AG09309 (cell line): ENCODE results near the gene GOLT1A.

Experiments used
- DNase-seq: peaks from one replicate; pipeline ENCODE4 v3.0.0-alpha.2; 2010; ENCODE audit warnings: low read depth
- H3K4me3 ChIP-seq: 2 replicates; pipeline ENCODE4 v1.5.1; 2011; ENCODE audit warnings: mild to moderate bottlenecking, low read depth, low read length, moderate library complexity; ENCODE audit not compliant: control insufficient read depth
- TF ChIP-seq, protein P1 (sequence below): IDR thresholded peaks from 2 replicates; pipeline ENCODE4 v1.5.1; 2011; ENCODE audit warnings: mild to moderate bottlenecking, low read depth, low read length, inconsistent platforms; ENCODE audit not compliant: insufficient read depth, control insufficient read depth; ENCODE audit errors: missing control alignments

GOLT1A gene

GRCh38 chr1:204255966-204256365 lies 42.2 kb upstream of the GOLT1A start:
- TF ChIP-seq, protein P1, sequence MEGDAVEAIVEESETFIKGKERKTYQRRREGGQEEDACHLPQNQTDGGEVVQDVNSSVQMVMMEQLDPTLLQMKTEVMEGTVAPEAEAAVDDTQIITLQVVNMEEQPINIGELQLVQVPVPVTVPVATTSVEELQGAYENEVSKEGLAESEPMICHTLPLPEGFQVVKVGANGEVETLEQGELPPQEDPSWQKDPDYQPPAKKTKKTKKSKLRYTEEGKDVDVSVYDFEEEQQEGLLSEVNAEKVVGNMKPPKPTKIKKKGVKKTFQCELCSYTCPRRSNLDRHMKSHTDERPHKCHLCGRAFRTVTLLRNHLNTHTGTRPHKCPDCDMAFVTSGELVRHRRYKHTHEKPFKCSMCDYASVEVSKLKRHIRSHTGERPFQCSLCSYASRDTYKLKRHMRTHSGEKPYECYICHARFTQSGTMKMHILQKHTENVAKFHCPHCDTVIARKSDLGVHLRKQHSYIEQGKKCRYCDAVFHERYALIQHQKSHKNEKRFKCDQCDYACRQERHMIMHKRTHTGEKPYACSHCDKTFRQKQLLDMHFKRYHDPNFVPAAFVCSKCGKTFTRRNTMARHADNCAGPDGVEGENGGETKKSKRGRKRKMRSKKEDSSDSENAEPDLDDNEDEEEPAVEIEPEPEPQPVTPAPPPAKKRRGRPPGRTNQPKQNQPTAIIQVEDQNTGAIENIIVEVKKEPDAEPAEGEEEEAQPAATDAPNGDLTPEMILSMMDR: no peak
- no peak overlapping the region for H3K4me3 ChIP-seq
- no peak for DNase-seq

DNA sequence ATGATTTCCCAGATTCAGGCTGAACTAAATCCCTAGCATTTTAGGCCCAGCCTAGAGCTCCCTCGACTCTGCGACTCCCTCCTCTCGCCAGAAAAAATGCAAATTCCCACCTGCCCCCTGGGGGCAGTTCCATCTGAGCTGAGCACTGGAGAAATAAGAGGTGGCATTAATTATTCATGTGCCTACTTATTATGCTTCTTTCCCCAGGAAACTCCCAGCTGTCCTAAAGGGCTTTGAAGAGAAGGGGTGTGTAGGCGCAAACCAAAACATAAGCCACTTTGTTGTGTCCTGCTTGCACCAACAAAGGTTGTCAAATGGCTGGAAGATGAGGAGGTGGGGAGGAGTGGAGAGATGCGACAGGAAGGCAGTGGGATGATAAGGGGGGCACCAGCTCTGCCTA lies 41.4 kb upstream of the GOLT1A start:
- no peak for DNase-seq
- TF ChIP-seq, protein P1: no peak
- no peak overlapping the region for H3K4me3 ChIP-seq

GRCh38 chr1:204254031-204254661 lies 40.4 kb upstream of the GOLT1A start:
- TF ChIP-seq, protein P1: no peak
- no peak overlapping the region for H3K4me3 ChIP-seq
- DNase-seq: peak; percentile 68

DNA sequence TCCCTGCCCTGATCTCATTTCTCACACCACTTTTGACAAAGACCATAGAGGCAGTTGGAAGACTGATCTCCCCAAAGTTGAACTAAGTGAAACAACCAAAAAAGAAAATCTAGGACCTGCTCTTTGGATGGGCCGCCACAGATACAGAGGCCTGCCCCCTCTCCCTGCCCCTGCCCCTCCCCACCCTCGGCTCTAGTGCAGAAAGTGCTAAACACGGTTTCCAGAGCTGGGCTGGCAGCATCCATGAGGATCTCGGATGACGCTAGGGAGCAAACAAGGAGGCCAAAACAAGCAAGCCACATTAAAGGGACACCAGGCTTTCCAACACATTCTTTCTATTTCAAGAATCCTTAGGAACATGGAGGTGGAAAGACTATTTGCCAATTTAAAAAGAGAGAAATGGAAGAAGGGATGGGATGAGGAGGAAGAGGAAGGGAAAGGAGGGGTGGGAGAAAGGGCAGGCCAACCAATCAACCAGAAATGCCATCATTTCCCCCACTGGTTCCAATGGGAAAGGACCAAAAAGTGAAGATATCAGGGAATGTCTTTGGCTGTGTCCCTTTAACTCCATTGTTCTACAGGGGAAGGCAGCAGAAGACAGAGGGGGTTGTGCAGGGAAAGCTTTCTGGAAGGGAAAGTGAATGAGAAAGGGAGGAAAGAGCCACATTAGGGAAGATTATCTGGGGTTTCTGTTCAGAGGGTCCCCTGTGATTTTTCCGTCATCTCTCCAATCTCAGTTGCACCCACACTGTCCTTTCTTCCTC lies 38.3 kb upstream of the GOLT1A start:
- DNase-seq: no peak
- TF ChIP-seq, protein P1: no peak
- H3K4me3 ChIP-seq: no peak overlapping the region

DNA sequence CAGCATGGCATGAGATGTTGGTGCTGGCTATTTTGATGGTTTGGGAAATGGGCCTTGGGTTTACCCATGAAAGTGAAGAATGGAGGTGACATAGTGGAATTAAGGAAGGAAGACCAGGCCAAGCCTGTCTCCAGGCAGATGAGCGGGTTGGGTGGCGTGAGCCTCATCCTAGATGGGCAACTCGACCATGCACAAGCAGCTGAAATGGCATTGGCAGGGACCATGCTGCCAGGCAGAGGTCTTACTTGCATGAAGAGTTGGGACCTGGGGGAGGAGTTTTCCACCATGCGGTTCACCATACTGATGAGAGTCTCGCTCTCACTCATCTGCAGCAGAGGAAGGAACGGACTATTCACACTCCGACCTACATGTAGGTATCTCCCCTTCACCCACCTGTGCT lies 37.5 kb upstream of the GOLT1A start:
- DNase-seq: no peak
- H3K4me3 ChIP-seq: no peak overlapping the region
- TF ChIP-seq, protein P1: no peak

- no peak for DNase-seq
- no peak overlapping the region for H3K4me3 ChIP-seq
- TF ChIP-seq, protein P1: no peak
These were observed 36.7 kb upstream of the GOLT1A start for GRCh38 chr1:204250428-204251030.
